Kidney (tissue), 14 donors: ENCODE results near the gene APOL1. TPM values are rescaled to one million over a fixed set of nuclear protein-coding genes. Genes with fewer than 3 reads are reported as not detected.
A peak's percentile ranks its signal among the peaks of the same experiment; 100 is the strongest.

Experiments used
- DNase-seq, 5 donors: peaks; one replicate each; pipeline ENCODE4 v3.0.0-alpha.2; 2013 to 2020
- FAIRE-seq: peaks from 2 replicates; lab custom pipeline; 2012; peaks lifted over from hg19 to GRCh38; lab: Jason Lieb, UNC
- H3K27ac ChIP-seq, 2 donors: one replicate each; pipeline ENCODE4 v1.7.0; 2013; ENCODE audit warnings: low read depth in 2 of 2, low read length in 2 of 2, inconsistent platforms in 1 of 2
- H3K27me3 ChIP-seq: one replicate; pipeline ENCODE4 v1.7.1; 2013; ENCODE audit warnings: low read length, inconsistent platforms; ENCODE audit not compliant: control insufficient read depth, insufficient read depth
- H3K36me3 ChIP-seq, 3 donors: one replicate each; pipeline versions ENCODE4 v1.7.0 to v1.7.1; 2013; ENCODE audit warnings: low read length in 3 of 3, control low read depth in 1 of 3, inconsistent platforms in 1 of 3; ENCODE audit not compliant: insufficient read depth in 3 of 3, control insufficient read depth in 2 of 3
- H3K4me1 ChIP-seq, 3 donors: one replicate each; pipeline versions ENCODE4 v1.7.0 to v1.7.1; 2013; ENCODE audit warnings: low read length in 3 of 3, inconsistent platforms in 1 of 3, low read depth in 1 of 3; ENCODE audit not compliant: control insufficient read depth in 2 of 3, insufficient read depth in 2 of 3
- H3K4me3 ChIP-seq, 3 donors: one replicate each; pipeline versions ENCODE4 v1.7.0 to v1.8.1; 2013; ENCODE audit warnings: low read length in 3 of 3, control low read depth in 1 of 3, inconsistent platforms in 1 of 3
- H3K9ac ChIP-seq, 3 donors: one replicate each; pipeline versions ENCODE4 v1.7.0 to v1.7.1; 2013; ENCODE audit warnings: low read length in 3 of 3, control low read depth in 1 of 3, inconsistent platforms in 1 of 3
- H3K9me3 ChIP-seq, 3 donors: one replicate each; pipeline versions ENCODE4 v1.7.0 to v1.7.1; 2013; ENCODE audit warnings: low read length in 3 of 3, control low read depth in 1 of 3, inconsistent platforms in 1 of 3; ENCODE audit not compliant: control insufficient read depth in 2 of 3, insufficient read depth in 1 of 3
- intact Hi-C: fragments of 100-400 bp; cut with DNase I; formaldehyde crosslinking; loops from one replicate; pipeline ENCODE4 v1.11.1; 2022
- polyA plus RNA-seq: library from polyadenylated mRNA; stranded (reverse); fragments of 350-450 nt; fragmentation: Illumina TruSeq; extraction: RNeasy Lipid Tissue Mini Kit (QIAGEN cat#74804); gene quantifications from one replicate; pipeline ENCODE4 v1.2.3, GENCODE V29; 2014; ENCODE audit warnings: low read depth, low replicate concordance; ENCODE audit not compliant: insufficient read depth
- total RNA-seq: library from RNA; stranded (reverse); fragmentation: NEBNext Ultra II Directional; extraction: Animal tissue kit (Norgen Biotek cat#: 25700); gene quantifications from one replicate; pipeline ENCODE4 v1.2.1, GENCODE V29; 2021
- TF ChIP-seq, protein P1 (sequence below): IDR thresholded peaks from 3 replicates; pipeline ENCODE4 v1.5.1; 2012; ENCODE audit warnings: mild to moderate bottlenecking, moderate library complexity, borderline replicate concordance; ENCODE audit not compliant: insufficient read depth; ENCODE audit errors: extremely low read depth
- donor health status: control.
- donor health status: control.
- donor health status: control.
- donor health status: control.
- donor health status: control.
- donor health status: DM: yes; HTN: yes; CAD: no.
- donor health status: Normal renal cell carcinoma (clear cell type).

APOL1 gene
- total and polyA plus RNA-seq, 2 donors from 2014 or later, result 51.8 to 160 TPM

DNA sequence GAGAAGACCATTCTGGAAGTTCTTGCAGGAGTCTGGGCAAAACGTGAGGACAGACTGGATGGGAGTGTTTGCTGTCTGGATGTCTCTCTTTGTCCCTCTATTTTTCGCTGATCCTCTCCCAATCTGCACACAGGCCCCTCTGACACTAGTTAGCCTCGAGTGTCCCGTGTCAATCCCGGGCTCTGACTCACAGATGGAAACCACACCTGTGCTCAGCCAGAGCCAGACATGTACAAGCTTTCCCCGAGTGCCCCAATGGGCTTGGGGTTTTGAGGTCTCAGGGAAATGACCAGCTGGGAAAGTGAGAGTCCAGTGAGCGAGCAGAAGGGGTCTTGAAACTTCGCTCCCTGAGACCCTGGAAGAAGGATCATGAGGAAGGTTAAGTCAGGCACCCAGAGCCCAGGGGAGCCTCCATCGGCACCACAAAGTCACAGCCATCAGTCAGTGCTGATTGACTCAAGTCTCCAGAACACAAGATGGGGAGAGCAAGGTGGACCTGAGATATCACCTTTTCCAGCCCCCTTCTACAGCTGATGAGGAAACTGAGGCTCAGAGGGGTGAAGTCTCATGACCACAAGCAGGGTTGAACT, 27.5 kb upstream of the APOL1 start:
- Histone ChIP-seq H3K27me3 (no peaks in the 10 kb centered on the region), H3K4me1 (peaks cover 0 to 2% (median 0%) of the 10 kb centered on the region in 3 donors), H3K27ac (no peak overlapping the region), H3K36me3 (peaks cover under 1 to 15% (median 3%) of the 10 kb centered on the region in 3 donors), H3K9ac (no peak overlapping the region), H3K4me3 (no peak overlapping the region), H3K9me3 (no peaks in the 10 kb centered on the region)
- intact Hi-C loops, result no loop called here
- TF ChIP-seq, protein P1, sequence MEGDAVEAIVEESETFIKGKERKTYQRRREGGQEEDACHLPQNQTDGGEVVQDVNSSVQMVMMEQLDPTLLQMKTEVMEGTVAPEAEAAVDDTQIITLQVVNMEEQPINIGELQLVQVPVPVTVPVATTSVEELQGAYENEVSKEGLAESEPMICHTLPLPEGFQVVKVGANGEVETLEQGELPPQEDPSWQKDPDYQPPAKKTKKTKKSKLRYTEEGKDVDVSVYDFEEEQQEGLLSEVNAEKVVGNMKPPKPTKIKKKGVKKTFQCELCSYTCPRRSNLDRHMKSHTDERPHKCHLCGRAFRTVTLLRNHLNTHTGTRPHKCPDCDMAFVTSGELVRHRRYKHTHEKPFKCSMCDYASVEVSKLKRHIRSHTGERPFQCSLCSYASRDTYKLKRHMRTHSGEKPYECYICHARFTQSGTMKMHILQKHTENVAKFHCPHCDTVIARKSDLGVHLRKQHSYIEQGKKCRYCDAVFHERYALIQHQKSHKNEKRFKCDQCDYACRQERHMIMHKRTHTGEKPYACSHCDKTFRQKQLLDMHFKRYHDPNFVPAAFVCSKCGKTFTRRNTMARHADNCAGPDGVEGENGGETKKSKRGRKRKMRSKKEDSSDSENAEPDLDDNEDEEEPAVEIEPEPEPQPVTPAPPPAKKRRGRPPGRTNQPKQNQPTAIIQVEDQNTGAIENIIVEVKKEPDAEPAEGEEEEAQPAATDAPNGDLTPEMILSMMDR, result no peak
- FAIRE-seq, result no peak
- DNase-seq, result peak in 1 of 5 donors; percentile 19

DNA sequence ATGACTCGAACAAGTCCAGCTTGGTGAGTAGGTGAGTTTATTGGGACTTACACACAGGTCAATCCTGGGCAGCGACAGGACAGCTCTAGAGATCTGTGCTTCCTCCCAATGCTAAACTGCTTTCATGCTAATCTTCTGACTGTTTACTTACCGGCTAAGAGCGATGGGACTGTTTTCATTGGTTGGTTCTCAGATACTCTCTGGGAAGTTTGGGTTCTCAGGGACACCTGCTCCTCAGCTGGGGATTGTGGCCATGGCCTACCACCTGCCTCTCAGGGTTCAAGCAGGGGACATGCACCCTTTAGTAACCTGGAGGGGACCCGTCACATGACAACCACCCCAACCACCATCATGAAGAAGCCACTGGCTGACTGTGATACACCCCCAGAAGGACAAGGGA, 26.7 kb upstream of the APOL1 start:
- TF ChIP-seq, protein P1, result no peak
- no peaks in the 10 kb centered on the region for H3K27me3 ChIP-seq
- no peak overlapping the region for H3K27ac ChIP-seq
- intact Hi-C loops, result no loop called here
- H3K36me3 ChIP-seq, result peaks cover 2 to 18% (median 3%) of the 10 kb centered on the region in 3 donors
- FAIRE-seq, result no peak
- H3K9ac ChIP-seq, result no peak overlapping the region
- DNase-seq, result peak in 1 of 5 donors; percentile 15
- no peaks in the 10 kb centered on the region for H3K9me3 ChIP-seq
- H3K4me3 ChIP-seq, result no peak overlapping the region
- no peaks in the 10 kb centered on the region for H3K4me1 ChIP-seq

DNA sequence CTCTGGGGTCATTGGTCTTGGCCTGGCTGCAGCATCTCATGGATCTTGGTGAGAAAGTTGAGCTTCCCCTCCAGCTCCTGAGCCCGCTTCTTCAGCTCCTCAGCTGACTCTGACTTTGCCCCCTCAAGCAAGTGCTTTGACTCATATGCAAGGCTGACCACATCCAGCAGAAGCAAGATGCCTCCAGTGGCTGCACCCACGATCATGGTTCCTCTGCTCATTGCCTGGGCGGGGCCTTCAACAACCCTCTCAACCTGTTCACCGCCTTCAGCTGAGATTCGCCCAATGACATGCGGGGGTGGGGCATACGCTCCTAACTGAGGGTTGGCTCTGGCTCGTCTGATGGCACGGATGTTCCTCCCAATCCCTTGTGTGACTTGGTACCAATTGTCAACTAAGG, 25.5 kb upstream of the APOL1 start:
- Histone ChIP-seq H3K4me3 (no peak overlapping the region), H3K4me1 (no peaks in the 10 kb centered on the region), H3K27me3 (no peaks in the 10 kb centered on the region), H3K9me3 (no peaks in the 10 kb centered on the region), H3K36me3 (peaks cover 2 to 22% (median 6%) of the 10 kb centered on the region in 3 donors), H3K9ac (no peak overlapping the region), H3K27ac (no peak overlapping the region)
- TF ChIP-seq, protein P1, result no peak
- intact Hi-C loops, result no loop called here
- DNase-seq (no peak), FAIRE-seq (no peak)
